WTC11 (cell line): ENCODE data around the gene KCNMA1.

Source experiments
- CTCF ChIP-seq: fragments of 200-600 bp; IDR thresholded peaks from 2 replicates; pipeline ENCODE4 v1.8.0; 2022; ENCODE audit warnings: antibody characterized with exemption
- NFE2L1 ChIP-seq: sonication (generic); formaldehyde crosslinking; IDR thresholded peaks from 2 replicates; pipeline ENCODE4 v1.8.1; 2023; ENCODE audit warnings: missing genetic modification reagents

DNA sequence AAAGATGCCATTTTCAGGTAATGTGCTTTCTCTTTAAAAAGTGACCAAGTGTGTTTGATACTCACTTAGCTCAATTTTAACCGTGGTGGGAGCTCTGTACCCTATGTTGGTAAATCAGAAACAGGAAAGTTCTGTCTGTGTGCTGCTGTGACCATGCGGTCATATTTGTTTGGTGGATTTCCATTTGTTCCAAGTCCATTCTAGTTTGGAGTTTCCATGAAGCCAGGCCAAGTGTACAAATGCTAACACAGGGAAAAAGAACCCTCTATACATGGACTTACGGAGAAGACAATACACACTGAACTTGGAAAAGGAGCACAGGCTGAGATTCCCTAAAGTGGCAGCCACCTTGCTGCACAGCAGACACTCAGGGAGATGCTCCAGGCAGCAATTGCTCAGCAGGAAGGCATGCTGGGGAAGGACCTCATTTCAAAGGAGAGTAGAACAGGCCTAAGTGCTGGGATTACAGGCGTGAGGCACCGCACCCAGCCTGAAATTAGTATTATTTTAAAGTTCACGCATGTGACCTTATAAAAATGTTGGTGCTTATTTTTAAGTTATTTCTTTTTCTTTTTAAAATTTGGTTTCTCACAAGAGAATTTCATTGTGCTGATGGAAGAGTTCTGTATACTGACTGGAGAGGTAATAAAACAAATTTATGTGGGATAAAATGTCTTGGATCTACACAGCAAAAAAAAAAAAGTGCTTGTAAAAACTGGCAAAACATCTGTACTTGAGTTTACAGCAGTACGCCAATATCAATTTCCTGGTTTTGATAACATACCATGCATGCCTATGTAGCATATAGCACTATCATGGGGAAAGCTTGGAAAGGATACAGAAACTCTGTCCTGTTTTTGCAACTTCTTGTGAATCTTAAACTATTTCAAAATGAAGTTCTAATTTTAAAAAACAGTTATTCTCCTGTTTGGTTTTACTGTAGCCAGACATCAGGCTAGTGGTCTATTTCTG is 436.2 kb downstream of the KCNMA1 start:
- TF ChIP-seq CTCF (no peak), NFE2L1 (no peak)
